Left ventricle myocardium inferior (tissue), 1 donor: ENCODE results near the gene PCNX3. TPM values are rescaled to one million over a fixed set of nuclear protein-coding genes. Genes with fewer than 3 reads are reported as not detected.

Experiments used
- DNase-seq: peaks from one replicate; pipeline ENCODE4 v3.0.0-alpha.2; 2020
- H3K27ac ChIP-seq: fragments of 200-600 bp; replicated peaks from 2 replicates; pipeline ENCODE4 v1.8.0; 2021
- H3K27me3 ChIP-seq: fragments of 200-600 bp; 2 replicates; pipeline ENCODE4 v1.8.0; 2021; ENCODE audit warnings: low read depth
- H3K36me3 ChIP-seq: fragments of 200-600 bp; 2 replicates; pipeline ENCODE4 v1.8.0; 2021
- H3K4me1 ChIP-seq: fragments of 200-600 bp; 2 replicates; pipeline ENCODE4 v1.8.0; 2021
- H3K4me3 ChIP-seq: fragments of 200-600 bp; 2 replicates; pipeline ENCODE4 v1.8.0; 2021; ENCODE audit warnings: mild to moderate bottlenecking, moderate library complexity
- H3K9me3 ChIP-seq: fragments of 200-600 bp; replicated peaks from 2 replicates; pipeline ENCODE4 v1.8.0; 2021
- CTCF ChIP-seq: fragments of 200-600 bp; IDR thresholded peaks from 2 replicates; pipeline ENCODE4 v1.8.0; 2021; ENCODE audit warnings: antibody characterized with exemption, mild to moderate bottlenecking, borderline replicate concordance
- intact Hi-C: fragments of 100-400 bp; cut with micrococcal nuclease; formaldehyde crosslinking; loops from one replicate; pipeline ENCODE4 v1.11.0; 2022
- total RNA-seq: library from RNA; stranded (reverse); fragmentation: NEBNext Ultra II Directional; extraction: Animal tissue kit (Norgen Biotek cat#: 25700); gene quantifications from one replicate; pipeline ENCODE4 v1.2.1, GENCODE V29; 2021
- donor health status: DM: no; HTN: yes; CAD: no; lungs with severe emphysema.

The PCNX3 gene
- total RNA-seq, 1 donor from 2014 or later: 11.9 TPM

GRCh38 chr11:65604258-65604657, 11.3 kb upstream of the PCNX3 start:
- H3K4me3 ChIP-seq: no peak overlapping the region
- H3K36me3 ChIP-seq: peaks cover 77% of the 10 kb centered on the region
- H3K9me3 ChIP-seq: no peaks in the 10 kb centered on the region
- no peak overlapping the region for H3K27ac ChIP-seq
- no peak for DNase-seq
- intact Hi-C loops: no loop called here
- peaks cover 42% of the 10 kb centered on the region for H3K4me1 ChIP-seq
- no peak for TF ChIP-seq CTCF
- H3K27me3 ChIP-seq: no peaks in the 10 kb centered on the region

GRCh38 chr11:65606876-65607613, 8.5 kb upstream of the PCNX3 start:
- no peak for TF ChIP-seq CTCF
- DNase-seq: peak; percentile 93
- Histone ChIP-seq H3K27me3 (no peaks in the 10 kb centered on the region), H3K27ac (peak overlapping the region; percentile 94), H3K4me3 (peak overlapping the region; percentile 61), H3K9me3 (no peaks in the 10 kb centered on the region), H3K36me3 (peaks cover 82% of the 10 kb centered on the region), H3K4me1 (peaks cover 70% of the 10 kb centered on the region)
- intact Hi-C loops: no loop called here

- peak overlapping the region; percentile 94 for H3K27ac ChIP-seq
- peaks cover 76% of the 10 kb centered on the region for H3K4me1 ChIP-seq
- no peaks in the 10 kb centered on the region for H3K27me3 ChIP-seq
- no peaks in the 10 kb centered on the region for H3K9me3 ChIP-seq
- DNase-seq: no peak
- peaks cover 87% of the 10 kb centered on the region for H3K36me3 ChIP-seq
- intact Hi-C loops: no loop called here
- no peak for TF ChIP-seq CTCF
- peak overlapping the region; percentile 61 for H3K4me3 ChIP-seq
Measured at GRCh38 chr11:65607614-65608426, 7.8 kb upstream of the PCNX3 start.

- no peak for TF ChIP-seq CTCF
- Histone ChIP-seq H3K4me3 (peak overlapping the region; percentile 93), H3K27ac (peak overlapping the region; percentile 94), H3K4me1 (peaks cover 82% of the 10 kb centered on the region), H3K36me3 (peaks cover 76% of the 10 kb centered on the region), H3K27me3 (no peaks in the 10 kb centered on the region), H3K9me3 (no peaks in the 10 kb centered on the region)
- intact Hi-C loops: no loop called here
- no peak for DNase-seq
Measured at GRCh38 chr11:65609229-65609628, 6.3 kb upstream of the PCNX3 start.

GRCh38 chr11:65609665-65610064, 5.9 kb upstream of the PCNX3 start:
- no peak for TF ChIP-seq CTCF
- intact Hi-C loops: no loop called here
- Histone ChIP-seq H3K4me3 (peak overlapping the region; percentile 93), H3K4me1 (peaks cover 85% of the 10 kb centered on the region), H3K27ac (peak overlapping the region; percentile 94), H3K27me3 (no peaks in the 10 kb centered on the region), H3K36me3 (peaks cover 72% of the 10 kb centered on the region), H3K9me3 (no peaks in the 10 kb centered on the region)
- no peak for DNase-seq
